HG03469 (cell line): ENCODE results near the gene NFX1.
"Not testable (repeated sequence)": the region's sequence is repeated elsewhere in the genome, so short reads cannot be mapped to it uniquely, and the experiment has no call there.

ENCODE experiments used
- ATAC-seq: cut with Tn5 transposase; IDR thresholded peaks from one replicate; pipeline ENCODE4 v1.9.1; 2021; ENCODE audit warnings: mild to moderate bottlenecking, moderate library complexity, moderate number of reproducible peaks; ENCODE audit not compliant: unreplicated experiment

The NFX1 gene

GRCh38 chr9:33354651-33355211 lies 64.4 kb downstream of the NFX1 start:
- no peak for ATAC-seq

GRCh38 chr9:33355933-33356332 lies 65.6 kb downstream of the NFX1 start:
- ATAC-seq, result no peak

GRCh38 chr9:33358641-33359040 lies 68.3 kb downstream of the NFX1 start:
- ATAC-seq, result not testable (repeated sequence)

GRCh38 chr9:33364127-33364526 lies 73.8 kb downstream of the NFX1 start:
- no peak for ATAC-seq

GRCh38 chr9:33364814-33365213 lies 74.5 kb downstream of the NFX1 start:
- not testable (repeated sequence) for ATAC-seq

GRCh38 chr9:33366979-33367480 lies 76.7 kb downstream of the NFX1 start:
- ATAC-seq, result no peak

GRCh38 chr9:33372900-33373299 lies 82.6 kb downstream of the NFX1 start:
- no peak for ATAC-seq

- ATAC-seq, result no peak
Measured at GRCh38 chr9:33374190-33374589, 83.9 kb downstream of the NFX1 start.

GRCh38 chr9:33374634-33375237 lies 84.4 kb downstream of the NFX1 start:
- ATAC-seq, result no peak

GRCh38 chr9:33375238-33375840 lies 85.0 kb downstream of the NFX1 start:
- ATAC-seq, result no peak

- no peak for ATAC-seq
Measured at GRCh38 chr9:33375841-33376321, 85.6 kb downstream of the NFX1 start.

- no peak for ATAC-seq
Measured at GRCh38 chr9:33377089-33377715, 86.9 kb downstream of the NFX1 start.

- no peak for ATAC-seq
Measured at GRCh38 chr9:33378121-33378795, 87.9 kb downstream of the NFX1 start.

- ATAC-seq, result no peak
Measured at GRCh38 chr9:33379666-33380389, 89.5 kb downstream of the NFX1 start.

GRCh38 chr9:33380390-33381094 lies 90.2 kb downstream of the NFX1 start:
- ATAC-seq, result no peak

- no peak for ATAC-seq
Measured at GRCh38 chr9:33381231-33381791, 91.0 kb downstream of the NFX1 start.

- ATAC-seq, result not testable (repeated sequence)
Measured at GRCh38 chr9:33382397-33382796, 92.1 kb downstream of the NFX1 start.

- not testable (repeated sequence) for ATAC-seq
Measured at GRCh38 chr9:33383396-33383795, 93.1 kb downstream of the NFX1 start.

GRCh38 chr9:33385536-33385935 lies 95.2 kb downstream of the NFX1 start:
- ATAC-seq, result not testable (repeated sequence)
